T-helper 1 cell treated with Interleukin-12 subunit alpha and Interleukin-12 subunit beta and Interleukin-4 antibody, amounts not matched to agents 30 ng/mL and 1 ng/mL, for 36 hours (primary cell): Measurements from ENCODE around the gene KMT5B. TPM values are rescaled to one million over a fixed set of nuclear protein-coding genes. Genes with fewer than 3 reads are reported as not detected.
"Not testable (repeated sequence)": the region's sequence is repeated elsewhere in the genome, so short reads cannot be mapped to it uniquely, and the experiment has no call there.

ENCODE experiments used
- intact Hi-C: fragments of 100-400 bp; cut with micrococcal nuclease; formaldehyde crosslinking; loops from one replicate; pipeline ENCODE4 v1.15.1; 2024
- total RNA-seq: library from RNA; stranded (reverse); gene quantifications from 2 replicates; pipeline ENCODE4 v1.2.3, GENCODE V29; 2022

Gene KMT5B
- total RNA-seq: 36.7 and 38.0 TPM in 2 replicates

GRCh38 chr11:68213135-68213515 lies at the start of gene KMT5B:
Gene KMT5B, minus strand, starts transcription at chr11:68213296. Its CDS starts 23,220 bp downstream, at chr11:68190076.
- intact Hi-C loops: loop anchor here (10.0 kb wide), 1 partner anchor 832 kb away; the partner anchor contains the start of gene TPCN2

- intact Hi-C loops: no loop called here
Measured at GRCh38 chr11:68262544-68262827, 49.4 kb upstream of the KMT5B start.

GRCh38 chr11:68261749-68262543 lies 48.9 kb upstream of the KMT5B start:
- intact Hi-C loops: no loop called here

- intact Hi-C loops: no loop called here
Measured at GRCh38 chr11:68261006-68261405, 47.9 kb upstream of the KMT5B start.

GRCh38 chr11:68260484-68260883 lies 47.4 kb upstream of the KMT5B start:
- intact Hi-C loops: no loop called here

- intact Hi-C loops: no loop called here
Measured at GRCh38 chr11:68259122-68259959, 46.2 kb upstream of the KMT5B start.

- intact Hi-C loops: no loop called here
Measured at GRCh38 chr11:68258363-68258765, 45.3 kb upstream of the KMT5B start.

- intact Hi-C loops: loop anchor here (1.0 kb wide), 5 partner anchors 14 to 190 kb away; partner anchors contain the start of gene C11orf24
Measured at GRCh38 chr11:68257477-68258362, 44.6 kb upstream of the KMT5B start.

GRCh38 chr11:68256331-68256741 lies 43.2 kb upstream of the KMT5B start:
- intact Hi-C loops: no loop called here

GRCh38 chr11:68255526-68255925 lies 42.4 kb upstream of the KMT5B start:
- intact Hi-C loops: no loop called here

- intact Hi-C loops: no loop called here
Measured at GRCh38 chr11:68254421-68254820, 41.3 kb upstream of the KMT5B start.

- intact Hi-C loops: no loop called here
Measured at GRCh38 chr11:68251765-68252164, 38.7 kb upstream of the KMT5B start.

- intact Hi-C loops: not testable (repeated sequence)
Measured at GRCh38 chr11:68244912-68245311, 31.8 kb upstream of the KMT5B start.

GRCh38 chr11:68243847-68244246 lies 30.8 kb upstream of the KMT5B start:
- intact Hi-C loops: not testable (repeated sequence)

- intact Hi-C loops: no loop called here
Measured at GRCh38 chr11:68242616-68243015, 29.5 kb upstream of the KMT5B start.

- intact Hi-C loops: no loop called here
Measured at GRCh38 chr11:68231621-68232020, 18.5 kb upstream of the KMT5B start.

GRCh38 chr11:68229601-68230000 lies 16.5 kb upstream of the KMT5B start:
- intact Hi-C loops: no loop called here

GRCh38 chr11:68226421-68226820 lies 13.3 kb upstream of the KMT5B start:
- intact Hi-C loops: no loop called here

GRCh38 chr11:68224606-68225005 lies 11.5 kb upstream of the KMT5B start:
- intact Hi-C loops: no loop called here

- intact Hi-C loops: no loop called here
Measured at GRCh38 chr11:68223275-68223674, 10.2 kb upstream of the KMT5B start.

GRCh38 chr11:68221406-68221805 lies 8.3 kb upstream of the KMT5B start:
- intact Hi-C loops: no loop called here
